Stimulated activated CD4-positive, alpha-beta T cell treated with anti-CD3 and anti-CD28 coated beads, Interleukin-1b, Interleukin-23, amount 100 ng/mL, for 1 hour (primary cell): Measurements from ENCODE around the gene SEL1L3.

Experiments used
- DNase-seq, 2 donors: peaks; one replicate each; pipeline ENCODE4 v3.0.0-alpha.2; 2020; ENCODE audit warnings: low read depth in 2 of 2

Gene SEL1L3

GRCh38 chr4:25792200-25792791 is 70.5 kb downstream of the SEL1L3 start:
- no peak for DNase-seq

- no peak for DNase-seq
These were observed 72.8 kb downstream of the SEL1L3 start for GRCh38 chr4:25790024-25790423.

GRCh38 chr4:25788703-25789238 is 74.0 kb downstream of the SEL1L3 start:
- no peak for DNase-seq

- no peak for DNase-seq
These were observed 76.2 kb downstream of the SEL1L3 start for GRCh38 chr4:25786497-25787065.

GRCh38 chr4:25783943-25784342 is 78.8 kb downstream of the SEL1L3 start:
- no peak for DNase-seq

GRCh38 chr4:25783126-25783525 is 79.7 kb downstream of the SEL1L3 start:
- DNase-seq = no peak

GRCh38 chr4:25782482-25782881 is 80.3 kb downstream of the SEL1L3 start:
- DNase-seq = no peak

GRCh38 chr4:25779021-25779420 is 83.8 kb downstream of the SEL1L3 start:
- DNase-seq = no peak

GRCh38 chr4:25776795-25777194 is 86.0 kb downstream of the SEL1L3 start:
- no peak for DNase-seq

- DNase-seq = no peak
These were observed 87.6 kb downstream of the SEL1L3 start for GRCh38 chr4:25775166-25775565.

- no peak for DNase-seq
These were observed 89.4 kb downstream of the SEL1L3 start for GRCh38 chr4:25773358-25773757.

GRCh38 chr4:25771672-25772071 is 91.1 kb downstream of the SEL1L3 start:
- no peak for DNase-seq

GRCh38 chr4:25770847-25771246 is 91.9 kb downstream of the SEL1L3 start:
- DNase-seq = no peak

GRCh38 chr4:25769251-25769650 is 93.5 kb downstream of the SEL1L3 start:
- DNase-seq = no peak

- no peak for DNase-seq
These were observed 94.7 kb downstream of the SEL1L3 start for GRCh38 chr4:25767877-25768725.

GRCh38 chr4:25760518-25761157 is 102.2 kb downstream of the SEL1L3 start:
- no peak for DNase-seq

- no peak for DNase-seq
These were observed 102.7 kb downstream of the SEL1L3 start for GRCh38 chr4:25760048-25760447.

GRCh38 chr4:25759101-25759500 is 103.7 kb downstream of the SEL1L3 start:
- no peak for DNase-seq

GRCh38 chr4:25757452-25757851 is 105.3 kb downstream of the SEL1L3 start:
- DNase-seq = no peak

- DNase-seq = no peak
These were observed 106.3 kb downstream of the SEL1L3 start for GRCh38 chr4:25756503-25756902.

- DNase-seq = no peak
These were observed 106.9 kb downstream of the SEL1L3 start for GRCh38 chr4:25755911-25756310.

- DNase-seq = no peak
These were observed 109.5 kb downstream of the SEL1L3 start for GRCh38 chr4:25753239-25753638.
